NCI-H2107 (cell line): ENCODE results near the gene GPX4.

Source experiments
- DNase-seq: peaks from one replicate; lab custom pipeline; 2025; lab: John Stamatoyannopoulos, UW

Gene GPX4

GRCh38 chr19:1130771-1131717 lies 27.2 kb downstream of the GPX4 start:
- no peak for DNase-seq

- no peak for DNase-seq
These were observed 28.1 kb downstream of the GPX4 start for GRCh38 chr19:1131718-1132551.

- no peak for DNase-seq
These were observed 29.0 kb downstream of the GPX4 start for GRCh38 chr19:1132552-1133383.

- no peak for DNase-seq
These were observed 29.7 kb downstream of the GPX4 start for GRCh38 chr19:1133471-1133929.

- DNase-seq = no peak
These were observed 30.6 kb downstream of the GPX4 start for GRCh38 chr19:1134431-1134830.

GRCh38 chr19:1135454-1135853 lies 31.7 kb downstream of the GPX4 start:
- DNase-seq = no peak

- no peak for DNase-seq
These were observed 32.4 kb downstream of the GPX4 start for GRCh38 chr19:1136201-1136600.

- DNase-seq = no peak
These were observed 33.0 kb downstream of the GPX4 start for GRCh38 chr19:1136621-1137317.

- no peak for DNase-seq
These were observed 34.3 kb downstream of the GPX4 start for GRCh38 chr19:1138121-1138520.

- DNase-seq = no peak
These were observed 35.3 kb downstream of the GPX4 start for GRCh38 chr19:1139126-1139525.

GRCh38 chr19:1140272-1141027 lies 36.7 kb downstream of the GPX4 start:
- no peak for DNase-seq

GRCh38 chr19:1141944-1142343 lies 38.1 kb downstream of the GPX4 start:
- DNase-seq = no peak

- no peak for DNase-seq
These were observed 40.1 kb downstream of the GPX4 start for GRCh38 chr19:1143828-1144399.

GRCh38 chr19:1144741-1145140 lies 40.9 kb downstream of the GPX4 start:
- DNase-seq = no peak

- no peak for DNase-seq
These were observed 42.0 kb downstream of the GPX4 start for GRCh38 chr19:1145635-1146411.

- no peak for DNase-seq
These were observed 42.6 kb downstream of the GPX4 start for GRCh38 chr19:1146412-1146699.

- DNase-seq = no peak
These were observed 43.3 kb downstream of the GPX4 start for GRCh38 chr19:1146858-1147780.

GRCh38 chr19:1147934-1148549 lies 44.2 kb downstream of the GPX4 start:
- DNase-seq = no peak
